Tibial nerve (tissue), 4 donors: ENCODE measurements around the gene OR4C15. TPM values are rescaled to one million over a fixed set of nuclear protein-coding genes. Genes with fewer than 3 reads are reported as not detected.

Experiments used
- DNase-seq, 2 donors: peaks; one replicate each; pipeline ENCODE4 v3.0.0-alpha.2; 2019; ENCODE audit warnings: low spot score in 2 of 2
- H3K27ac ChIP-seq, 4 donors: fragments of 200-600 bp; sonication (generic) in 3 of 4; one replicate each; pipeline ENCODE4 v1.5.1; 2017 to 2019; ENCODE audit warnings: mild to moderate bottlenecking in 1 of 4
- H3K27me3 ChIP-seq, 2 donors: fragments of 200-600 bp; sonication (generic) in 1 of 2; one replicate each; pipeline versions ENCODE4 v1.5.1 to v1.6.0; 2017 to 2019
- H3K36me3 ChIP-seq, 3 donors: fragments of 200-600 bp; sonication (generic); one replicate each; pipeline ENCODE4 v1.5.1; 2018 to 2019
- H3K4me1 ChIP-seq, 4 donors: fragments of 200-600 bp; sonication (generic) in 3 of 4; one replicate each; pipeline ENCODE4 v1.5.1; 2017 to 2019
- H3K4me3 ChIP-seq, 4 donors: fragments of 200-600 bp; sonication (generic) in 3 of 4; one replicate each; pipeline ENCODE4 v1.5.1; 2017 to 2019; ENCODE audit warnings: mild to moderate bottlenecking in 1 of 4, moderate library complexity in 1 of 4
- H3K9me3 ChIP-seq, 4 donors: fragments of 200-600 bp; sonication (generic) in 3 of 4; one replicate each; pipeline ENCODE4 v1.5.1; 2017 to 2019
- CTCF ChIP-seq, 5 experiments: fragments of 200-600 bp in 3 of 5; fragments of 450-650 bp in 2 of 5; sonication (generic) in 3 of 5; IDR thresholded peaks; one replicate each; pipeline ENCODE4 v1.5.1; 2016 to 2019; ENCODE audit warnings: antibody characterized with exemption in 5 of 5, mild to moderate bottlenecking in 3 of 5, moderate library complexity in 2 of 5
- EP300 ChIP-seq, 2 donors: sonication (generic); formaldehyde crosslinking; IDR thresholded peaks; one replicate each; pipeline ENCODE4 v1.6.1; 2017; ENCODE audit warnings: antibody characterized with exemption in 2 of 2, mild to moderate bottlenecking in 1 of 2
- POLR2A ChIP-seq, 2 donors: fragments of 450-650 bp; IDR thresholded peaks; one replicate each; pipeline ENCODE4 v1.6.1; 2017; ENCODE audit warnings: antibody characterized with exemption in 2 of 2, mild to moderate bottlenecking in 2 of 2, moderate library complexity in 2 of 2
- WGBS, 2 donors: methylation state at CpG; one replicate each; pipeline ENCODE4 v1.1.5; 2018; 5-methylcytosine and 5-hydroxymethylcytosine counted together
- total RNA-seq, 4 donors: library from RNA; depleted of rRNA; stranded (reverse); fragments of >200 nt; gene quantifications; one replicate each; pipeline ENCODE4 v1.1.0, GENCODE V29; 2016

The OR4C15 gene
- not detected for total RNA-seq

DNA sequence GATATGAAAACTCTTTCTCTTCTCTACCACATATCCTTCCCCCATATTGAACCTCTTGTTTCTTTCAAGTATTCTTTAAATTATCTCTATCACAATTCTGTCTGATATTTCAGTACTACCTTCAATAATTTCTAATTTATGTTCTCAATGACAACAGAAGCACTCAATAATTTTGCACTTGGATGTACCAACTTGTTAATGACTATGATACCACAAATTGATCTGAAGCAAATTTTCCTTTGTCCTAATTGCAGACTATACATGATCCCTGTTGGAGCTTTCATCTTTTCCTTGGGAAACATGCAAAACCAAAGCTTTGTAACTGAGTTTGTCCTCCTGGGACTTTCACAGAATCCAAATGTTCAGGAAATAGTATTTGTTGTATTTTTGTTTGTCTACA, at the start of gene OR4C15:
Gene OR4C15, plus strand, starts transcription at position 301 of the 400 bp plus-strand sequence. Its CDS starts 0 bp downstream, at position 301.
- TF ChIP-seq POLR2A (IDR thresholded peaks at IDR 0.05) (no peak), EP300 (IDR thresholded peaks at IDR 0.05) (no peak), CTCF (IDR thresholded peaks at IDR 0.05) (no peak)
- Histone ChIP-seq H3K36me3 (no peaks in the 10 kb centered on the region), H3K4me3 (no peak within 1 kb of the TSS), H3K27ac (no peak within 1 kb of the TSS), H3K9me3 (no peaks in the 10 kb centered on the region), H3K4me1 (no peaks in the 10 kb centered on the region), H3K27me3 (no peaks in the 10 kb centered on the region)
- no peak for DNase-seq

DNA sequence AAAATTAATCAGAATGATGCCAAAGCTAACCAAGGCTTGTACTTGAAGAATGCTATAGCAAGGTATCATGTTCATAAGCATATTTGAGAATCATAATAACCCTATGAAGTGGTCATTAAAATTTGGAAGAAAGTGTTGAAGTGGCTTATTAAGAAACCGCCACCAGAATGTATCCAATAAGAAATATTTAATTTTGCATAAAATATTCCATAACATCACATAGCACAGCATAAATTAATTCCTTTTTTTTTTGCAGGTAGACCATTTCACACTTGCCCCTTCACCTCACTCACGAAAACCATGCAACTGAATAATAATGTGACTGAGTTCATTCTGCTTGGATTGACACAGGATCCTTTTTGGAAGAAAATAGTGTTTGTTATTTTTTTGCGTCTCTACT, 17.6 kb downstream of the OR4C15 start, which contains the start of gene OR4C16:
Gene OR4C16, plus strand, starts transcription at position 301 of the 400 bp plus-strand sequence. Its CDS starts 0 bp downstream, at position 301.
- WGBS, 2 donors: 59 to 81% methylated on average over 3 of the region's 3 CpGs
- no peaks in the 10 kb centered on the region for H3K4me1 ChIP-seq
- no peak within 1 kb of the TSS for H3K4me3 ChIP-seq
- no peak within 1 kb of the TSS for H3K27ac ChIP-seq
- no peaks in the 10 kb centered on the region for H3K27me3 ChIP-seq
- H3K36me3 ChIP-seq: no peaks in the 10 kb centered on the region
- TF ChIP-seq EP300 (IDR thresholded peaks at IDR 0.05) (no peak), POLR2A (IDR thresholded peaks at IDR 0.05) (no peak), CTCF (IDR thresholded peaks at IDR 0.05) (no peak)
- peaks cover 0 to 8% (median 0%) of the 10 kb centered on the region in 4 donors for H3K9me3 ChIP-seq
- no peak for DNase-seq

DNA sequence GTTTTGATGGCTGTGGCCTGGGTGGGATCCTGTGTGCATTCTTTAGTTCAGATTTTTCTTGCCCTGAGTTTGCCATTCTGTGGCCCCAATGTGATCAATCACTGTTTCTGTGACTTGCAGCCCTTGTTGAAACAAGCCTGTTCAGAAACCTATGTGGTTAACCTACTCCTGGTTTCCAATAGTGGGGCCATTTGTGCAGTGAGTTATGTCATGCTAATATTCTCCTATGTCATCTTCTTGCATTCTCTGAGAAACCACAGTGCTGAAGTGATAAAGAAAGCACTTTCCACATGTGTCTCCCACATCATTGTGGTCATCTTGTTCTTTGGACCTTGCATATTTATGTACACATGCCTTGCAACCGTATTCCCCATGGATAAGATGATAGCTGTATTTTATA, 18.3 kb downstream of the OR4C15 start:
- TF ChIP-seq POLR2A (IDR thresholded peaks at IDR 0.05) (no peak), EP300 (IDR thresholded peaks at IDR 0.05) (no peak), CTCF (IDR thresholded peaks at IDR 0.05) (no peak)
- Histone ChIP-seq H3K4me1 (no peaks in the 10 kb centered on the region), H3K36me3 (no peaks in the 10 kb centered on the region), H3K4me3 (no peak overlapping the region), H3K9me3 (peaks cover 0 to 15% (median 0%) of the 10 kb centered on the region in 4 donors), H3K27ac (no peak overlapping the region), H3K27me3 (no peaks in the 10 kb centered on the region)
- DNase-seq: no peak
- WGBS, 2 donors: 22 to 40% methylated on average over 1 of the region's 1 CpG

Other genes starting within 250 kb of the OR4C15 start
- not detected for gene OR4A16, start 211.3 kb upstream of the OR4C15 start, total RNA-seq
- not detected for gene OR4A15, start 186.5 kb upstream of the OR4C15 start, total RNA-seq
- gene OR4C16, start 17.7 kb downstream of the OR4C15 start, total RNA-seq: not detected
- not detected for gene OR4C11, start 53.2 kb downstream of the OR4C15 start, total RNA-seq
- not detected for gene OR4P4, start 80.6 kb downstream of the OR4C15 start, total RNA-seq
- gene OR4S2, start 93.9 kb downstream of the OR4C15 start, total RNA-seq: not detected
- gene OR4C6, start 107.7 kb downstream of the OR4C15 start, total RNA-seq: not detected
- not detected for gene OR5D13, start 219.0 kb downstream of the OR4C15 start, total RNA-seq
- gene OR5D14, start 241.1 kb downstream of the OR4C15 start, total RNA-seq: not detected